ENCODE data around the gene AQP4. TPM values are rescaled to one million over a fixed set of nuclear protein-coding genes. Genes with fewer than 3 reads are reported as not detected.

The AQP4 gene
- total RNA-seq, 3 donors from 2014 or later (not counting 1 experiment from before 2014, with no cell fraction given): not detected

DNA sequence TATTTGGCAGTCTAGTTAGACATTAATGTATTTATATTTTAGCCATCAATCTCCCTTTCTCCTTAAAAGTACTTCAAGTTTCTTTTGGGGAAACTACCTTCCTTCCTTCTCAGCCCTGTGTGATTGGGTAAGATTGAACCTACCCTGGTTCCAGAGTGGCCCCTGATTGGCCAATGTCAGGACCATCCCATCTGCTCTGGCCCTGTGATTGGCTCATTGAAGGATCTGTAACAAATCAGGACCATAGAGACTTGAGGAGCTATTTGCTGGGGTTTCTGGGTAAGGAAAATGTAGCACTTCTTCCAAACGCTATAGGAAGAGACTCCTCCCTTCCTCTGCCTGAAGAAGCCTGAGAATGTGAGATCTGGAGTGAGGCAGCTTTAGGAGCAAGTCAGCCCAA lies 59.3 kb downstream of the AQP4 start:
- WGBS (ENCODE audit: insufficient coverage): 56% methylated on average over 1 of the region's 1 CpG
- ATAC-seq (no peak), DNase-seq (no peak)
- H3K4me1 Mint-ChIP-seq: no peaks in the 10 kb centered on the region
- H3K27me3 Mint-ChIP-seq (ENCODE audit: low read depth in 2 of 2): no peaks in the 10 kb centered on the region
- Histone ChIP-seq H3K27me3 (ENCODE audit: control insufficient read depth, insufficient read depth, low read length) (no peaks in the 10 kb centered on the region), H3K36me3 (ENCODE audit: control insufficient read depth, insufficient read depth, low read length) (no peaks in the 10 kb centered on the region), H3K27ac (ENCODE audit: low read length) (no peak overlapping the region), H3K4me3 (ENCODE audit: low read length) (no peak overlapping the region), H3K4me1 (ENCODE audit: control insufficient read depth, insufficient read depth, low read length) (no peaks in the 10 kb centered on the region), H3K9me3 (ENCODE audit: control insufficient read depth, insufficient read depth, low read length) (peaks cover 2% of the 10 kb centered on the region)
- no peak overlapping the region for H3K27ac Mint-ChIP-seq
- TF ChIP-seq, protein P1, sequence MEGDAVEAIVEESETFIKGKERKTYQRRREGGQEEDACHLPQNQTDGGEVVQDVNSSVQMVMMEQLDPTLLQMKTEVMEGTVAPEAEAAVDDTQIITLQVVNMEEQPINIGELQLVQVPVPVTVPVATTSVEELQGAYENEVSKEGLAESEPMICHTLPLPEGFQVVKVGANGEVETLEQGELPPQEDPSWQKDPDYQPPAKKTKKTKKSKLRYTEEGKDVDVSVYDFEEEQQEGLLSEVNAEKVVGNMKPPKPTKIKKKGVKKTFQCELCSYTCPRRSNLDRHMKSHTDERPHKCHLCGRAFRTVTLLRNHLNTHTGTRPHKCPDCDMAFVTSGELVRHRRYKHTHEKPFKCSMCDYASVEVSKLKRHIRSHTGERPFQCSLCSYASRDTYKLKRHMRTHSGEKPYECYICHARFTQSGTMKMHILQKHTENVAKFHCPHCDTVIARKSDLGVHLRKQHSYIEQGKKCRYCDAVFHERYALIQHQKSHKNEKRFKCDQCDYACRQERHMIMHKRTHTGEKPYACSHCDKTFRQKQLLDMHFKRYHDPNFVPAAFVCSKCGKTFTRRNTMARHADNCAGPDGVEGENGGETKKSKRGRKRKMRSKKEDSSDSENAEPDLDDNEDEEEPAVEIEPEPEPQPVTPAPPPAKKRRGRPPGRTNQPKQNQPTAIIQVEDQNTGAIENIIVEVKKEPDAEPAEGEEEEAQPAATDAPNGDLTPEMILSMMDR (IDR thresholded peaks at IDR 0.05): no peak
- intact Hi-C loops (cut with micrococcal nuclease): loop anchor here (10.0 kb wide), 1 partner anchor 59 kb away; the partner anchor contains the start of gene AQP4
- no peaks in the 10 kb centered on the region for H3K36me3 Mint-ChIP-seq
- peaks cover 12 to 20% of the 10 kb centered on the region in 2 donors for H3K9me3 Mint-ChIP-seq
- H3K4me3 Mint-ChIP-seq: no peak overlapping the region

- Histone ChIP-seq H3K4me3 (ENCODE audit: low read length) (no peak overlapping the region), H3K27ac (ENCODE audit: low read length) (no peak overlapping the region), H3K27me3 (ENCODE audit: control insufficient read depth, insufficient read depth, low read length) (no peaks in the 10 kb centered on the region), H3K9me3 (ENCODE audit: control insufficient read depth, insufficient read depth, low read length) (peaks cover 2% of the 10 kb centered on the region), H3K4me1 (ENCODE audit: control insufficient read depth, insufficient read depth, low read length) (no peaks in the 10 kb centered on the region), H3K36me3 (ENCODE audit: control insufficient read depth, insufficient read depth, low read length) (no peaks in the 10 kb centered on the region)
- Mint-ChIP-seq H3K27ac (no peak overlapping the region), H3K27me3 (ENCODE audit: low read depth in 2 of 2) (no peaks in the 10 kb centered on the region), H3K4me1 (no peaks in the 10 kb centered on the region), H3K9me3 (peaks cover 12 to 16% of the 10 kb centered on the region in 2 donors), H3K36me3 (peaks cover 10% of the 10 kb centered on the region), H3K4me3 (no peak overlapping the region)
- DNase-seq (no peak), ATAC-seq (no peak)
- WGBS (ENCODE audit: insufficient coverage): 34% methylated on average over 1 of the region's 1 CpG
- TF ChIP-seq, protein P1 (IDR thresholded peaks at IDR 0.05): no peak
- intact Hi-C loops (cut with micrococcal nuclease): loop anchor here (10.0 kb wide), 1 partner anchor 60 kb away; the partner anchor contains the start of gene AQP4
These were observed 61.0 kb downstream of the AQP4 start for GRCh38 chr18:26804519-26804918.

DNA sequence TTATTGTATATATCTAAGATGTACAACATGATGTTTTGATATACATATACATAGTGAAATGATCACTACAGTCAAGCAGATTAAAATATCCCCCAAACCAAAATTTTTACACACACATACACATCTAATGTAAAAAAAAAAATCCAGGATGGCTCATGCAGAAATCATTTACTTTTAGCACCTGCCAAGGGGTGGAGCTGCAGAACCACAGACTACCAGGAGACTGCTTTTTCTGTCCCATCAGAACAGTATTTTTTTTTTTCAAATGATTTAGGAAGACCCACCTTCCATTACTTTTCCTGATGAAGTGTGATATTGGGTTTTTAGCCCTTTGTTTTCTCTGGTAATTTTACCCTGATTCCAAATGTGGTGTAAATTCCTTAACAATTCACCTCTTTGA lies 61.9 kb downstream of the AQP4 start:
- ATAC-seq (no peak), DNase-seq (no peak)
- Histone ChIP-seq H3K27me3 (ENCODE audit: control insufficient read depth, insufficient read depth, low read length) (no peaks in the 10 kb centered on the region), H3K36me3 (ENCODE audit: control insufficient read depth, insufficient read depth, low read length) (no peaks in the 10 kb centered on the region), H3K9me3 (ENCODE audit: control insufficient read depth, insufficient read depth, low read length) (no peaks in the 10 kb centered on the region), H3K4me1 (ENCODE audit: control insufficient read depth, insufficient read depth, low read length) (no peaks in the 10 kb centered on the region), H3K27ac (ENCODE audit: low read length) (no peak overlapping the region), H3K4me3 (ENCODE audit: low read length) (no peak overlapping the region)
- TF ChIP-seq, protein P1 (IDR thresholded peaks at IDR 0.05): no peak
- no peak overlapping the region for H3K4me3 Mint-ChIP-seq
- no peaks in the 10 kb centered on the region for H3K27me3 Mint-ChIP-seq (ENCODE audit: low read depth in 2 of 2)
- peaks cover 10% of the 10 kb centered on the region for H3K36me3 Mint-ChIP-seq
- peaks cover 8 to 11% of the 10 kb centered on the region in 2 donors for H3K9me3 Mint-ChIP-seq
- H3K4me1 Mint-ChIP-seq: no peaks in the 10 kb centered on the region
- H3K27ac Mint-ChIP-seq: no peak overlapping the region
- intact Hi-C loops (cut with micrococcal nuclease): loop anchor here (10.0 kb wide), 1 partner anchor 61 kb away; the partner anchor contains the start of gene AQP4
